ENCODE data around the gene SLC25A22. TPM values are rescaled to one million over a fixed set of nuclear protein-coding genes. Genes with fewer than 3 reads are reported as not detected.

Gene SLC25A22
- total RNA-seq, 2 donors from 2014 or later, result 10.7 to 16.9 TPM

- H3K36me3 ChIP-seq, result peaks cover 17% of the 10 kb centered on the region
- ATAC-seq (ENCODE audit: insufficient number of reproducible peaks, low FRiP score, low read depth) (peak; percentile 15), DNase-seq (ENCODE audit: low spot score) (no peak)
- H3K27me3 ChIP-seq (replicated peaks; ENCODE audit: insufficient read depth), result no peaks in the 10 kb centered on the region
- H3K4me3 ChIP-seq, result peak overlapping the region; percentile 94
- no peaks in the 10 kb centered on the region for H3K9me3 ChIP-seq
- peaks cover 40 to 74% of the 10 kb centered on the region in 2 donors for H3K4me1 ChIP-seq (ENCODE audit: control insufficient read depth in 1 of 2, low read depth in 2 of 2)
- peak overlapping the region; percentile 97 to 99 for H3K27ac ChIP-seq
- TF ChIP-seq CTCF (IDR thresholded peaks at IDR 0.05), result no peak
Observed at GRCh38 chr11:833114-833791, 35.2 kb upstream of the SLC25A22 start.

DNA sequence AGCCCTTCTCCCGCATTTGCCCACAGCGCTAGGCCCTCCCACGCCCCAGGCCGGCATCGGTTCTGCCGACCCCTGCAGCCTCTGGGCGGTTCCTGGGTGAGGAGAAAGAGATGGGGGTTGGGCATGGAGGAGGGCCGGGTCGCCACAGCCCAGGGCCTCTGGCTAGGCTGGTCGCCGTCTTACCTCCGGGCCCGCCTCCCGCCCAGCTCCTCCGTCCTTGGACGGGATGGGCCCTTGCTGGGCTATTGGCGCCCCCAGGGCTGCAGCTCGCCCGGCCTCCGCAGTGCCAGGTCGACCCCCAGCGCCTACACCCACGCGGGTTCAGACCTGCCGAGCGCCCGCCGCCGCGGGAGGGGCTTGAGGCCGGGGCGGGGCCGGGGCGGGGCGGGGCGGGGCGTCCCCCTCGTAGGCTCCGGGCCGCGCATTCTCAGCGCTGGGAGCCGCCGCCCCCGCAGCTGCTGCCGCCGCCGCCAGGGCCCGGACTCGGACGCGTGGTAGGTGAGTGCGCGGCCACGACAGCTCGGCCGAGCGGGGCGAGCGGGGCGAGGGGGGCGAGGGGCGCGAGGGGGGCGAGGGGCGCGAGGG is 34.5 kb upstream of the SLC25A22 start, which contains the start of gene CD151:
Gene CD151 (plus strand): TSS at position 424 of the 585 bp plus-strand sequence. CDS start 3,118 bp downstream, outside the sequence.
- Histone ChIP-seq H3K27ac (peak within 1 kb of the TSS; percentile 97 to 99), H3K4me1 (ENCODE audit: control insufficient read depth in 1 of 2, low read depth in 2 of 2) (peaks cover 40 to 76% of the 10 kb centered on the region in 2 donors), H3K9me3 (no peaks in the 10 kb centered on the region), H3K36me3 (peaks cover 15% of the 10 kb centered on the region), H3K27me3 (replicated peaks; ENCODE audit: insufficient read depth) (no peaks in the 10 kb centered on the region), H3K4me3 (peak within 1 kb of the TSS; percentile 94)
- DNase-seq (ENCODE audit: low spot score), result no peak
- no peak for TF ChIP-seq CTCF (IDR thresholded peaks at IDR 0.05)
- ATAC-seq (ENCODE audit: insufficient number of reproducible peaks, low FRiP score, low read depth), result no peak

DNA sequence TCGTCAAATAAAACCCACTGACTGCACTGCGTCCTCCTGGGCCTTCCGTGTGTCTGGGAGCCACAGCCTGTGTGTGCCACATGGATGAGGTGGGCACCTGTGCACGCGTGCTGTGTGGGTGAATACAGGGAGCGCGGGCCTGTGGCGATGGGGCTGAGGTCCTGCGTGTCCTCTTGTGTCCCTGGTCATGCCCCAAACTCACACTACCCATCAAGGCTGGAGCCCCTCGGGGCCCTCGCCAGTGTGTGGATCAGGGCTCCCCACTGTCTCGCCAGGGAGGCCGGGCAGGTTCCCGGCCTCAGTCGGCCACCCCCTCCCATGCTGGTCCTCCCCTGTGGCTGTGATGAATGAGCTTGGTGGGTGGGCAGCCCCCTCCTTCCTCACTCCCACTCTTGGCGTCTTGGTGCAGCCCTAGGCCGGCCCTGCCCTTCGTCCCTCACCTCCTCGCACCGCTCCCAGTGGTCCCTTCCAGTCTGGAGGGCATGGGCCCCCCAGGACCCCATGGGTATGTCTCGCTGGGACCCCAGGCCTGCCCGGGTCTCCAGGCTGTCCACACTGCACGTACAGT is 34.0 kb upstream of the SLC25A22 start:
- no peak for ATAC-seq (ENCODE audit: insufficient number of reproducible peaks, low FRiP score, low read depth)

GRCh38 chr11:831118-831864 is 33.2 kb upstream of the SLC25A22 start:
- DNase-seq (ENCODE audit: low spot score) (no peak), ATAC-seq (ENCODE audit: insufficient number of reproducible peaks, low FRiP score, low read depth) (no peak)
- no peak overlapping the region for H3K4me3 ChIP-seq
- TF ChIP-seq CTCF (IDR thresholded peaks at IDR 0.05), result no peak
- no peaks in the 10 kb centered on the region for H3K9me3 ChIP-seq
- H3K27ac ChIP-seq, result no peak overlapping the region
- peaks cover 52 to 84% of the 10 kb centered on the region in 2 donors for H3K4me1 ChIP-seq (ENCODE audit: control insufficient read depth in 1 of 2, low read depth in 2 of 2)
- H3K36me3 ChIP-seq, result peaks cover 2% of the 10 kb centered on the region
- H3K27me3 ChIP-seq (replicated peaks; ENCODE audit: insufficient read depth), result peaks cover 6% of the 10 kb centered on the region

More for the DNA sequence above, 34.0 kb upstream of the SLC25A22 start:
- peak overlapping the region in 1 of 2 donors; percentile 66 for H3K27ac ChIP-seq
- no peaks in the 10 kb centered on the region for H3K27me3 ChIP-seq (replicated peaks; ENCODE audit: insufficient read depth)
- no peak for DNase-seq (ENCODE audit: low spot score)
- TF ChIP-seq CTCF (IDR thresholded peaks at IDR 0.05), result no peak
- H3K4me1 ChIP-seq (ENCODE audit: control insufficient read depth in 1 of 2, low read depth in 2 of 2), result peaks cover 46 to 82% of the 10 kb centered on the region in 2 donors
- peak overlapping the region; percentile 94 for H3K4me3 ChIP-seq
- no peaks in the 10 kb centered on the region for H3K9me3 ChIP-seq
- peaks cover 10% of the 10 kb centered on the region for H3K36me3 ChIP-seq

All from thoracic aorta (tissue), 2 donors.